DLD1 (cell line): ENCODE data around the gene TMEM272.

Source experiments
- in situ Hi-C: cut with HindIII; loops from 2 replicates; pipeline ENCODE4 v1.10.0; 2017; ENCODE audit warnings: low sequenced_read_pairs

TMEM272 gene

DNA sequence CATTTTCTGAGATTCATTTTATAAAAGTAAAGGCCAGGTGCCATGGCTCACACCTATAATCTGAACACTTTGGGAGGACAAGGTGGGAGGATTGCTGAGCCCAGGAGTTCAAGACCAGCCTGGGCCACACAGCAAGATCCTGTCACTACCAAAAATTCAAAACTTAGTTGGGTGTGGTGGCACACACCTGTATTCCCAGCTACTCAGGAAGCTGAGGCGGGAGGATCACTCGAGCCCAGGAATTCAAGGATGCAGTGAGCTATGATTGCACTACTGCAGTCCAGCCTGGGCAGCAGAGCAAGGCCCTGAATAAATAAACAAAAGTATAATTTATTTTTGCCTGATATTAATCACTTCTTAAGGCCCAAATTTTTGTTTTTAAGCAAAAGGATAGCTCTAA lies 81.5 kb downstream of the TMEM272 start:
- in situ Hi-C loops = no loop called here
